Breast epithelium (tissue), 3 donors: ENCODE data around the gene LYPD4. TPM values are rescaled to one million over a fixed set of nuclear protein-coding genes. Genes with fewer than 3 reads are reported as not detected.

ENCODE experiments used
- total RNA-seq, 3 donors: library from RNA; depleted of rRNA; stranded (reverse); fragments of >200 nt; gene quantifications; one replicate each; pipeline ENCODE4 v1.1.0, GENCODE V29; 2016

LYPD4 gene
- total RNA-seq, 3 donors from 2014 or later: not detected

Other genes with a start within 250 kb of the LYPD4 start
- gene CEACAM4, start 217.6 kb downstream of the LYPD4 start, total RNA-seq: 1 to 10 TPM in 1 of 3 donors, under 1 TPM in 1, not detected in 1; 0.66 to 1.8 TPM
- 10 to 100 TPM in 1 of 3 donors, under 1 TPM in 1, not detected in 1; 0.15 to 25.2 TPM for gene CEACAM7, start 156.4 kb downstream of the LYPD4 start, total RNA-seq
- gene CEACAM5, start 136.1 kb downstream of the LYPD4 start, total RNA-seq: 10 to 100 TPM in 1 of 3 donors, not detected in 2; 27.2 TPM
- 1 to 10 TPM in 2 of 3 donors, not detected in 1; 1.0 to 6.9 TPM for gene CEACAM6, start 89.2 kb downstream of the LYPD4 start, total RNA-seq
- gene CEACAM3, start 48.1 kb downstream of the LYPD4 start, total RNA-seq: under 1 TPM in 1 of 3 donors, not detected in 2; 0.64 TPM
- gene DMRTC2, start 359 bp upstream of the LYPD4 start, total RNA-seq: not detected
- gene RPS19, start 15.6 kb upstream of the LYPD4 start, total RNA-seq: 1,000 to 10,000 TPM in 2 of 3 donors, 100 to 1,000 TPM in 1; 756 to 2,084 (median 1,264) TPM
- 1 to 10 TPM in 2 of 3 donors, under 1 TPM in 1; 0.80 to 2.9 (median 1.8) TPM for gene CD79A, start 32.6 kb upstream of the LYPD4 start, total RNA-seq
- gene ARHGEF1, start 38.5 kb upstream of the LYPD4 start, total RNA-seq: 10 to 100 TPM; 55.0 to 61.9 (median 55.7) TPM
- gene ERFL, start 83.8 kb upstream of the LYPD4 start, total RNA-seq: under 1 TPM in 1 of 3 donors, not detected in 2; 0.15 TPM
- gene RABAC1, start 114.6 kb upstream of the LYPD4 start, total RNA-seq: 100 to 1,000 TPM; 150 to 190 (median 153) TPM
- not detected for gene ATP1A3, start 149.5 kb upstream of the LYPD4 start, total RNA-seq
- 1 to 10 TPM in 2 of 3 donors, not detected in 1; 1.6 to 1.9 TPM for gene GRIK5, start 225.5 kb upstream of the LYPD4 start, total RNA-seq
- 10 to 100 TPM; 13.8 to 19.2 (median 15.1) TPM for gene ZNF574, start 231.5 kb upstream of the LYPD4 start, total RNA-seq